Coronary artery (tissue), 2 donors: Measurements from ENCODE around the gene FIGNL1.

ENCODE experiments used
- DNase-seq: peaks from one replicate; pipeline ENCODE4 v3.0.0-alpha.2; 2017; ENCODE audit warnings: low spot score
- H3K27ac ChIP-seq, 2 donors: fragments of 200-600 bp; sonication (generic); one replicate each; pipeline ENCODE4 v1.5.1; 2016 to 2019
- H3K4me3 ChIP-seq: fragments of 200-600 bp; sonication (generic); 2 replicates; pipeline ENCODE4 v1.5.1; 2016; ENCODE audit warnings: mild to moderate bottlenecking, moderate library complexity
- CTCF ChIP-seq: fragments of 200-600 bp; sonication (generic); IDR thresholded peaks from one replicate; pipeline ENCODE4 v1.5.1; 2019; ENCODE audit warnings: antibody characterized with exemption

Gene FIGNL1

GRCh38 chr7:50479743-50480517 is 29.8 kb upstream of the FIGNL1 start:
- DNase-seq, result no peak
- no peak for TF ChIP-seq CTCF
- Histone ChIP-seq H3K27ac (no peak overlapping the region), H3K4me3 (no peak overlapping the region)

GRCh38 chr7:50477640-50478039 is 27.5 kb upstream of the FIGNL1 start:
- TF ChIP-seq CTCF, result no peak
- DNase-seq, result no peak
- Histone ChIP-seq H3K27ac (no peak overlapping the region), H3K4me3 (no peak overlapping the region)

- H3K4me3 ChIP-seq, result no peak overlapping the region
- TF ChIP-seq CTCF, result no peak
- no peak for DNase-seq
- H3K27ac ChIP-seq, result no peak overlapping the region
Measured at GRCh38 chr7:50476953-50477625, 26.9 kb upstream of the FIGNL1 start.

GRCh38 chr7:50475340-50475739 is 25.2 kb upstream of the FIGNL1 start:
- no peak for TF ChIP-seq CTCF
- DNase-seq, result no peak
- Histone ChIP-seq H3K4me3 (no peak overlapping the region), H3K27ac (no peak overlapping the region)

GRCh38 chr7:50474382-50475160 is 24.4 kb upstream of the FIGNL1 start:
- H3K27ac ChIP-seq, result no peak overlapping the region
- no peak overlapping the region for H3K4me3 ChIP-seq
- TF ChIP-seq CTCF, result no peak

GRCh38 chr7:50473531-50473930 is 23.4 kb upstream of the FIGNL1 start:
- Histone ChIP-seq H3K27ac (no peak overlapping the region), H3K4me3 (no peak overlapping the region)
- DNase-seq, result no peak
- no peak for TF ChIP-seq CTCF

More at GRCh38 chr7:50474382-50475160, 24.4 kb upstream of the FIGNL1 start:
- DNase-seq, result no peak
